Ramos (cell line): ENCODE data around the gene INF2.

ENCODE experiments used
- in situ Hi-C: fragments of 300-500 bp; cut with MboI; formaldehyde crosslinking; loops from one replicate; pipeline ENCODE4 v1.14.3; 2022; ENCODE audit warnings: low sequenced_read_pairs; ENCODE audit not compliant: unreplicated experiment

INF2 gene

DNA sequence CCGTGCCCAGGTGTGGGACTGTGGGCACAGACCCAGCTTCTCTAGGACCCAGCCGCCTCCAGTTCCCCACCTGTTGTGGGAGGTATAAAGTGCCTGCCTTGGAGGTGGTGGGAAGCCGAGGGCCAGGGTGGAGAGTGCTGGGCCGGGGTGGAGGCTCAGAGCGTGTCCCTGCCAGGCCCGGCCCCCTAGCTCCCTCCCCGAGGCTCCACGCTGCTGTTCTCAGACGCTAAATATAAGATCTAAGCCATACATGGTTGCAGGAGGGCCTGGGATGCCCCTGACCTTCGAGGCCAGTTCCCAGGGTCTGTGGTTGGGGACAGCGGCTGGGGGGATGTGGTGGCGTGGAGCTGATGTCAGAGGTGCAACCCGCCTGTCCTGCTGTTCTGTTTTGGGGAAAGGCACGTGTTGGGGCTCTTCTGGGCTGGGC lies 10.8 kb downstream of the INF2 start:
- in situ Hi-C loops, result no loop called here

DNA sequence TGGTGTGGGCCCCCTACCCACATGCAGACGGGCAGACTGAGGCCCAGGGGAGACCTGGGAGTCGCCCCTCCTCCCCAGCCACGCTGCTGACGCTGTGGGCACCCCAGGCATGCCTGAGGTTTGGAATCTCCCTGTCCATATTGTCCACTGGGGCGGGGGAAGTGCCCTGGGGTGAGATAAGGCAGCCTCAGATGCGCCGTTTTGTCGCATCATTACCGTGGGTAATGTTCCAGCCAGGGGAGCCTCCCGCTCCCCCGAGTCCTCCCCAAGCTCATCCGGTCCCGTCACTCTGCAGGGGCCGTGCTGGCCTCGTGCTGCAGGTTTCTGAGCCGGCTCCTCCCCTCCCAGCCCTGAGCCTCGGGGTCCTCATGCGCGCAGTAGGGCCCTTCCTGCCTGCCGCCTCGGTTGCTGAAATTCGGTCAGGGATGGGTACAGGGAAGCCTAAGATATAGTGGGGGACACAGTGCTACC lies 11.4 kb downstream of the INF2 start:
- in situ Hi-C loops, result no loop called here

DNA sequence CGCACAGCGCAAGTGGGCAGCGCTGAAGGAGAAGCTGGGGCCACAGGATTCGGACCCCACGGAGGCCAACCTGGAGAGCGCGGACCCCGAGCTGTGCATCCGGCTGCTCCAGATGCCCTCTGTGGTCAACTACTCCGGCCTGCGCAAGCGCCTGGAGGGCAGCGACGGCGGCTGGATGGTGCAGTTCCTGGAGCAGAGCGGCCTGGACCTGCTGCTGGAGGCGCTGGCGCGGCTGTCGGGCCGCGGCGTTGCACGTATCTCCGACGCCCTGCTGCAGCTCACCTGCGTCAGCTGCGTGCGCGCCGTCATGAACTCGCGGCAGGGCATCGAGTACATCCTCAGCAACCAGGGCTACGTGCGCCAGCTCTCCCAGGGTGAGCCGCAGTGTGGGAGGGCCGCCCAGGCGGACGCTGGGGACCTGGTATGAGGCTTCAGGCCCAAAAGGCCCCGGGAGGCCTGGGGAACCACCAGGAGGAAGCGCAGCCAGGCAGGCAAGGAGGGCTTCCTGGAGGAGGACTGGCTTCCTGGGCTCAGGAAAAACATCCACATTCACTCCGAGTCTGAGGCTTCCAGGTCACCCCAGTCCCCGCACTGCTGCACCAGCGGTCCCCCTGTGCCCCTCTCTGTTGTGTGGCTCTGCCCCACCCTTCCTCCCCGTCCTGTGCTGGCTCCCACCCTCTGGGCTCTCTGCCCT lies 12.1 kb downstream of the INF2 start:
- in situ Hi-C loops, result no loop called here

DNA sequence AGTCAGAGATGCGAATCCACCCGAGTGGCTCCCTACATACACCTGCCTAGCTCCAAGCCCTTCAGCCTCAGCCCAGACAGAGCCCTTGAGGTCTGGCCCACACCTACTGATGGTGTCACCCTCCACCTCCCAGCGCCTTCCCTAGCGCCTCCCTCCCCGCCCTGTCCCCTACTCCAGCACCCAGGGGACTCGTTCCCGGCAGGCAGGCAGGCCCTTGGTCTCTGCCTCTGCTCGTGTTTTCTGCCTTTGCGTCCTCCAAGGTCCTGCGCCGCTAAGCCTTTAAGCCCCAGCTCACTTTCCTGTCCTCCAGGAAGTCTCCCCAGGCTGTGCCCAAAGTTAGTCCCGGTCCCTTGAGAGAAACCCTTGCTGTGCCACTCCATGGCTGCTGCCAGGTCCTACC lies 12.7 kb downstream of the INF2 start:
- in situ Hi-C loops, result no loop called here

- in situ Hi-C loops, result no loop called here
Observed at GRCh38 chr14:104702673-104703072, 13.3 kb downstream of the INF2 start.

- in situ Hi-C loops, result no loop called here
Observed at GRCh38 chr14:104703269-104703668, 13.9 kb downstream of the INF2 start.

DNA sequence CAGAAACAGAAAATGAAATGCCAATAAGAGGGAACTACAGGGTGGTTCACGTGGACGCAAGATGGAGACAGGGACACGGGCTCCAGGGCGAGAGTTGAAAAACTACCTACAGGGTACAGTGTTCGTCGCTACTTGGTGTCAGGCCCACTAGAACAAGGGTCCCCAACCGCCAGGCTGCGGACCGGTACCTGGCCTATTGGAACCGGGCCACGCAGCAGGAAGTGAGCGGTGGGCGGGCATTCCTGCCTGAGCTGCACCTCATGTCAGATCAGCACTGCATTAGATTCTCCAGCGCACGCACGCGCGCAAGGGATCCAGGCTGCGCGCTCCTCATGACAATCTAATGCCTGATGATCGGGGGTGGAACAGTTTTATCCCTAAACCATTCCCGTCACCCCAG lies 14.8 kb downstream of the INF2 start:
- in situ Hi-C loops, result no loop called here

- in situ Hi-C loops, result loop anchor here (5.0 kb wide), 1 partner anchor 48 kb away; no protein-coding TSS in a partner anchor
Observed at GRCh38 chr14:104705340-104706047, 16.1 kb downstream of the INF2 start.

- in situ Hi-C loops, result loop anchor here (5.0 kb wide), 1 partner anchor 50 kb away; no protein-coding TSS in a partner anchor
Observed at GRCh38 chr14:104706733-104707607, 17.6 kb downstream of the INF2 start.

DNA sequence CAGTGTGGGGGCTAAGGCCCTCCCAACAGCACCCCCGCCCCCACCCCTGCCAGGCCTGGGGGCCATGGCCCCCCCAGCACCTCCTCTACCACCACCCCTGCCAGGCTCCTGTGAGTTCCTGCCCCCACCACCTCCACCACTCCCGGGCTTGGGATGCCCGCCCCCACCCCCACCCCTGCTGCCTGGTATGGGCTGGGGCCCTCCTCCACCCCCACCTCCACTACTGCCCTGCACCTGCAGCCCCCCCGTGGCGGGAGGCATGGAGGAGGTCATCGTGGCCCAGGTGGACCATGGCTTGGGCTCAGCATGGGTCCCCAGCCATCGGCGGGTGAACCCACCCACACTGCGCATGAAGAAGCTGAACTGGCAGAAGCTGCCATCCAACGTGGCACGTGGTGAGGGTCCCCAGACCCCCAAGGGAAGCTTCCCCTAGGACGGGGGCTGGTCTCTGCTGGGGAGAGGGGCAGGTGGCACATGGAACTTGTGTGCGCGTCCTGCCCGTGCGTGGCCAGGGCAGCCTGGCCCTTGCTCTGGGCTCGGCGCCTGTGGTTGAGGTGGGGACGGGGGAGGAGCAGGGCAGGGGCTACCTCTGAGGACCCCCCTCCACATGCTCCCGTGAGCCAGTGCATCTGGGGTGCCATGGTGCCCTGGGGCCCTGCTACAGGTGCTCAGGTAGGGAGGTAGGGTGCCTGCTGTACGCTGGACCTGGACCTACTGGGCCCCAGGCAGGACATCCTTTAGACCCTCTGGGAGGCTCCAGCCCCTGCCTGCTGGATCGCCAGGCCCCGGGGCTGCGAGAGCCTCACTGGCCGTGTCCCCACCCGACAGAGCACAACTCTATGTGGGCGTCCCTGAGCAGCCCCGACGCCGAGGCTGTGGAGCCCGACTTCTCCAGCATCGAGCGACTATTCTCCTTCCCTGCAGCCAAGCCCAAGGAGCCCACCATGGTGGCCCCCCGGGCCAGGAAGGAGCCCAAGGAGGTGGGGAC lies 18.5 kb downstream of the INF2 start:
- in situ Hi-C loops, result loop anchor here (5.0 kb wide), 1 partner anchor 51 kb away; no protein-coding TSS in a partner anchor

- in situ Hi-C loops, result loop anchor here (5.0 kb wide), 1 partner anchor 51 kb away; no protein-coding TSS in a partner anchor
Observed at GRCh38 chr14:104708606-104709268, 19.3 kb downstream of the INF2 start.

- in situ Hi-C loops, result loop anchor here (5.0 kb wide), 1 partner anchor 52 kb away; no protein-coding TSS in a partner anchor
Observed at GRCh38 chr14:104709387-104710039, 20.1 kb downstream of the INF2 start.

DNA sequence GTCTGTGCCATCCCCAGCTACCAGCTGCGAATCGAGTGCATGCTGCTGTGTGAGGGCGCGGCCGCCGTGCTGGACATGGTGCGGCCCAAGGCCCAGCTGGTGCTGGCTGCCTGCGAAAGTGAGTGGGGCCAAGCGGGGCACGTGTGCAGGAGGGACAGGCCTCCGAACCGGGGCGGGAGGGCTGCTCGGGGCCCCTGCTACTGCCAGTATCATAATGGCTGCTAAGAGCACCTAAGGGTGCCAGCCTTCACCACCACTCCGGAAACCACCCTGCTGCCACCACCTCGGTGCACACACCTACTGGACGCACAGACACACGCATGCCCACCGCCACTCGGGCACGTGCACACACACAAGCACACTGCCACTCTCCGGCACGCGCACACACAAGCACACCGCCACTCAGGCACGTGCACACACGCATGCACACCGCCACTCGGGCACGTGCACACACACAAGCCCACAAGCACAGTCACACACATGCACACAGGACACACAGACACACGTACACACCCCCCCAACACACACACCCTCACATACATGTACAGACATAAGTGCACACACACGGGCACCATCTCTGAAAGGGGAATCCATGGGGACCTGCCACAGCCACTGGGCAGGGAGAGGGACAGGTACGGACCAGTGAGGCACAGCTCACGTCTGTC lies 20.8 kb downstream of the INF2 start:
- in situ Hi-C loops, result no loop called here

DNA sequence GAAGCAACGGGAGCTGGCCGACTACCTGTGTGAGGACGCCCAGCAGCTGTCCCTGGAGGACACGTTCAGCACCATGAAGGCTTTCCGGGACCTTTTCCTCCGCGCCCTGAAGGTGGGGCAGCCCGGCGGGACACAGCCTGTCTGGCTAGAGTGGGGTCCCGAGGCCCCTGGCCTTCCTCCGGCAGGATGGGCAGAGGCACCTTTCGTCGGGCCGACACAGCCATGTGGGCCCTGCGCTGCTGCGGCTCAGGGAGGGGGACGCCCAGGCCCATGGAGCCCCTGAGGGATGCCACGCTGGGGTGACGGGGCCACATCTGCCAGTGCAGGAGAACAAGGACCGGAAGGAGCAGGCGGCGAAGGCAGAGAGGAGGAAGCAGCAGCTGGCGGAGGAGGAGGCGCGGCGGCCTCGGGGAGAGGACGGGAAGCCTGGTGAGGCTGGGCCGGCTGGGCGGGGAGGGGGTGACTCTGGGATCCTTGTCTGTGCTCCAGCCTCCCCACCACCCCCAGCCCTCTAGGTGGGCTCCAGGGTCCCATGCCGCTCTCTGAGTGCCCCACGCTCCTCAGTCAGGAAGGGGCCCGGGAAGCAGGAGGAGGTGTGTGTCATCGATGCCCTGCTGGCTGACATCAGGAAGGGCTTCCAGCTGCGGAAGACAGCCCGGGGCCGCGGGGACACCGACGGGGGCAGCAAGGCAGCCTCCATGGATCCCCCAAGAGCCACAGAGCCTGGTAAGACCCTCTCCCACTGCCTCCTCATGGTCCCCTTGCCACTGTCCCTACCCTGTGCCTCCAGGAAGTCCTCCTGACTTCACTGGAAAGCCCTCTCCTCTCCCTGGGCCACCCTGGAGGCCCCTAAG lies 23.7 kb downstream of the INF2 start:
- in situ Hi-C loops, result no loop called here

DNA sequence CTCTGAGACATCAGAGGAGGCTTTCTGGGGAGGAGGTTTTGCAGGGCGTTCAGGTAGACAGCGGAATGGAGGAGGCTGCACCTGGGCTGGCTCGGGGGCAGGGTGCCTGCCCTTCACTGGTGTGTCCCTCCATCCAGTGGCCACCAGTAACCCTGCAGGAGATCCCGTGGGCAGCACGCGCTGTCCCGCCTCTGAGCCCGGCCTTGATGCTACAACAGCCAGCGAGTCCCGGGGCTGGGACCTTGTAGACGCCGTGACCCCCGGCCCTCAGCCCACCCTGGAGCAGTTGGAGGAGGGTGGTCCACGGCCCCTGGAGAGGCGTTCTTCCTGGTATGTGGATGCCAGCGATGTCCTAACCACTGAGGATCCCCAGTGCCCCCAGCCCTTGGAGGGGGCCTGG lies 24.6 kb downstream of the INF2 start:
- in situ Hi-C loops, result no loop called here

- in situ Hi-C loops, result no loop called here
Observed at GRCh38 chr14:104714681-104715080, 25.3 kb downstream of the INF2 start.

- in situ Hi-C loops, result no loop called here
Observed at GRCh38 chr14:104715416-104715815, 26.0 kb downstream of the INF2 start.
